IgD-negative memory B cell (primary cell): ENCODE data around the gene HADHB. TPM values are rescaled to one million over a fixed set of nuclear protein-coding genes. Genes with fewer than 3 reads are reported as not detected.
"Not testable (repeated sequence)": the region's sequence is repeated elsewhere in the genome, so short reads cannot be mapped to it uniquely, and the experiment has no call there.

Experiments
- H3K27ac Mint-ChIP-seq, 3 donors: one replicate each; pipeline ENCODE4 v1.8.0; 2020 to 2022; ENCODE audit warnings: mild to moderate bottlenecking in 3 of 3, mixed read lengths in 3 of 3, moderate library complexity in 1 of 3
- H3K27me3 Mint-ChIP-seq: one replicate; pipeline ENCODE4 v1.8.0; 2021; ENCODE audit warnings: mixed read lengths
- H3K36me3 Mint-ChIP-seq: one replicate; pipeline ENCODE4 v1.8.0; 2020; ENCODE audit warnings: mild to moderate bottlenecking, mixed read lengths
- H3K4me1 Mint-ChIP-seq, 3 donors: one replicate each; pipeline ENCODE4 v1.8.0; 2020 to 2022; ENCODE audit warnings: mixed read lengths in 3 of 3, mild to moderate bottlenecking in 1 of 3
- H3K4me3 Mint-ChIP-seq, 4 donors: one replicate each; pipeline ENCODE4 v1.8.0; 2020 to 2022; ENCODE audit warnings: mild to moderate bottlenecking in 4 of 4, mixed read lengths in 4 of 4, moderate library complexity in 3 of 4
- H3K9me3 Mint-ChIP-seq, 3 donors: one replicate each; pipeline ENCODE4 v1.8.0; 2020 to 2021; ENCODE audit warnings: mixed read lengths in 3 of 3, mild to moderate bottlenecking in 1 of 3
- polyA plus RNA-seq: library from polyadenylated mRNA; unstranded; fragments of 300-500 nt; fragmentation: Illumina TruSeq; gene quantifications from one replicate; pipeline ENCODE4 v1.2.3, GENCODE V29; 2021

HADHB gene
- polyA plus RNA-seq, 1 donor from 2014 or later = 104 TPM

GRCh38 chr2:26230806-26231205 is 13.9 kb upstream of the HADHB start:
- no peak overlapping the region for H3K4me3 Mint-ChIP-seq
- no peaks in the 10 kb centered on the region for H3K27me3 Mint-ChIP-seq
- no peaks in the 10 kb centered on the region for H3K9me3 Mint-ChIP-seq
- H3K4me1 Mint-ChIP-seq = no peaks in the 10 kb centered on the region
- H3K27ac Mint-ChIP-seq = no peak overlapping the region
- peaks cover 28% of the 10 kb centered on the region for H3K36me3 Mint-ChIP-seq

- no peaks in the 10 kb centered on the region for H3K9me3 Mint-ChIP-seq
- no peak overlapping the region for H3K4me3 Mint-ChIP-seq
- peak overlapping the region in 1 of 3 donors; percentile 10 for H3K27ac Mint-ChIP-seq
- no peaks in the 10 kb centered on the region for H3K27me3 Mint-ChIP-seq
- peaks cover 3 to 9% (median 7%) of the 10 kb centered on the region in 3 donors for H3K4me1 Mint-ChIP-seq
- H3K36me3 Mint-ChIP-seq = peaks cover 5% of the 10 kb centered on the region
Measured at GRCh38 chr2:26235089-26235488, 9.7 kb upstream of the HADHB start.

GRCh38 chr2:26237868-26238267 is 6.9 kb upstream of the HADHB start:
- H3K9me3 Mint-ChIP-seq = no peaks in the 10 kb centered on the region
- no peak overlapping the region for H3K27ac Mint-ChIP-seq
- peaks cover 19 to 31% (median 25%) of the 10 kb centered on the region in 3 donors for H3K4me1 Mint-ChIP-seq
- no peak overlapping the region for H3K4me3 Mint-ChIP-seq
- peaks cover 6% of the 10 kb centered on the region for H3K36me3 Mint-ChIP-seq
- H3K27me3 Mint-ChIP-seq = no peaks in the 10 kb centered on the region

- peaks cover 24 to 36% (median 30%) of the 10 kb centered on the region in 3 donors for H3K4me1 Mint-ChIP-seq
- no peaks in the 10 kb centered on the region for H3K9me3 Mint-ChIP-seq
- no peaks in the 10 kb centered on the region for H3K27me3 Mint-ChIP-seq
- H3K27ac Mint-ChIP-seq = no peak overlapping the region
- peak overlapping the region in 1 of 4 donors; percentile 15 for H3K4me3 Mint-ChIP-seq
- H3K36me3 Mint-ChIP-seq = peaks cover 4% of the 10 kb centered on the region
Measured at GRCh38 chr2:26238311-26238958, 6.3 kb upstream of the HADHB start.

GRCh38 chr2:26241928-26242436 is 2.8 kb upstream of the HADHB start:
- Mint-ChIP-seq H3K36me3 (peaks cover 3% of the 10 kb centered on the region), H3K4me1 (peaks cover 36 to 67% (median 48%) of the 10 kb centered on the region in 3 donors)

GRCh38 chr2:26243470-26244308 is 1.1 kb upstream of the HADHB start:
- H3K27me3 Mint-ChIP-seq = no peaks in the 10 kb centered on the region
- peak overlapping the region; percentile 95 to 99 (median 98) for H3K4me3 Mint-ChIP-seq
- peak overlapping the region; percentile 100 for H3K27ac Mint-ChIP-seq
- H3K36me3 Mint-ChIP-seq = peaks cover 3% of the 10 kb centered on the region
- H3K9me3 Mint-ChIP-seq = no peaks in the 10 kb centered on the region
- H3K4me1 Mint-ChIP-seq = peaks cover 40 to 70% (median 50%) of the 10 kb centered on the region in 3 donors

More at GRCh38 chr2:26241928-26242436, 2.8 kb upstream of the HADHB start:
- Mint-ChIP-seq H3K27me3 (no peaks in the 10 kb centered on the region), H3K27ac (peak overlapping the region in 1 of 3 donors; percentile 100), H3K9me3 (no peaks in the 10 kb centered on the region), H3K4me3 (peak overlapping the region in 3 of 4 donors; percentile 72 to 99 (median 73))

GRCh38 chr2:26245231-26245732 is 543 bp downstream of the HADHB start:
- Mint-ChIP-seq H3K4me3 (peak overlapping the region; percentile 95 to 99 (median 98)), H3K4me1 (peaks cover 40 to 59% (median 47%) of the 10 kb centered on the region in 3 donors), H3K27ac (peak overlapping the region; percentile 100), H3K27me3 (no peaks in the 10 kb centered on the region), H3K9me3 (no peaks in the 10 kb centered on the region), H3K36me3 (peaks cover under 1% of the 10 kb centered on the region)

GRCh38 chr2:26245810-26246209 is 1.1 kb downstream of the HADHB start:
- Mint-ChIP-seq H3K36me3 (no peaks in the 10 kb centered on the region), H3K4me3 (peak overlapping the region; percentile 95 to 99 (median 98)), H3K4me1 (peaks cover 39 to 53% (median 45%) of the 10 kb centered on the region in 3 donors), H3K27me3 (no peaks in the 10 kb centered on the region), H3K27ac (peak overlapping the region in 2 of 3 donors; percentile 100), H3K9me3 (no peaks in the 10 kb centered on the region)

GRCh38 chr2:26246818-26247217 is 2.1 kb downstream of the HADHB start:
- no peaks in the 10 kb centered on the region for H3K9me3 Mint-ChIP-seq
- peaks cover 35 to 51% (median 46%) of the 10 kb centered on the region in 3 donors for H3K4me1 Mint-ChIP-seq
- H3K27me3 Mint-ChIP-seq = no peaks in the 10 kb centered on the region
- peak overlapping the region in 1 of 3 donors; percentile 100 for H3K27ac Mint-ChIP-seq
- H3K4me3 Mint-ChIP-seq = peak overlapping the region; percentile 30 to 99 (median 72)
- no peaks in the 10 kb centered on the region for H3K36me3 Mint-ChIP-seq

- H3K27me3 Mint-ChIP-seq = no peaks in the 10 kb centered on the region
- H3K36me3 Mint-ChIP-seq = no peaks in the 10 kb centered on the region
- no peak overlapping the region for H3K27ac Mint-ChIP-seq
- H3K4me1 Mint-ChIP-seq = peaks cover 22 to 42% (median 36%) of the 10 kb centered on the region in 3 donors
- H3K4me3 Mint-ChIP-seq = no peak overlapping the region
- no peaks in the 10 kb centered on the region for H3K9me3 Mint-ChIP-seq
Measured at GRCh38 chr2:26249625-26250024, 4.9 kb downstream of the HADHB start.

- no peaks in the 10 kb centered on the region for H3K9me3 Mint-ChIP-seq
- no peaks in the 10 kb centered on the region for H3K27me3 Mint-ChIP-seq
- peaks cover 13 to 25% (median 23%) of the 10 kb centered on the region in 3 donors for H3K4me1 Mint-ChIP-seq
- no peak overlapping the region for H3K27ac Mint-ChIP-seq
- H3K4me3 Mint-ChIP-seq = no peak overlapping the region
- H3K36me3 Mint-ChIP-seq = no peaks in the 10 kb centered on the region
Measured at GRCh38 chr2:26251893-26252292, 7.2 kb downstream of the HADHB start.

- H3K27ac Mint-ChIP-seq = no peak overlapping the region
- peaks cover 4% of the 10 kb centered on the region for H3K36me3 Mint-ChIP-seq
- no peaks in the 10 kb centered on the region for H3K9me3 Mint-ChIP-seq
- no peak overlapping the region for H3K4me3 Mint-ChIP-seq
- H3K4me1 Mint-ChIP-seq = peaks cover 3 to 21% (median 12%) of the 10 kb centered on the region in 3 donors
- H3K27me3 Mint-ChIP-seq = no peaks in the 10 kb centered on the region
Measured at GRCh38 chr2:26255759-26256384, 11.1 kb downstream of the HADHB start.

GRCh38 chr2:26258836-26259235 is 14.1 kb downstream of the HADHB start:
- H3K4me1 Mint-ChIP-seq, H3K27me3 Mint-ChIP-seq, H3K4me3 Mint-ChIP-seq, H3K36me3 Mint-ChIP-seq, H3K9me3 Mint-ChIP-seq: not testable (repeated sequence)
- peak overlapping the region in 1 of 3 donors; percentile 62 for H3K27ac Mint-ChIP-seq

GRCh38 chr2:26268213-26268612 is 23.5 kb downstream of the HADHB start:
- Mint-ChIP-seq H3K4me1 (peaks cover 12 to 25% (median 16%) of the 10 kb centered on the region in 3 donors), H3K36me3 (peaks cover 8% of the 10 kb centered on the region), H3K27me3 (no peaks in the 10 kb centered on the region), H3K27ac (peak overlapping the region in 1 of 3 donors; percentile 84), H3K9me3 (no peaks in the 10 kb centered on the region), H3K4me3 (no peak overlapping the region)
